Activated naive CD8-positive, alpha-beta T cell treated with anti-CD3 and anti-CD28 coated beads, Interleukin-2, amount 50 U/mL, for 16 hours (primary cell): Measurements from ENCODE around the gene PLOD2.
"Not testable (repeated sequence)": the region's sequence is repeated elsewhere in the genome, so short reads cannot be mapped to it uniquely, and the experiment has no call there.

ENCODE experiments used
- DNase-seq: peaks from one replicate; pipeline ENCODE4 v3.0.0-alpha.2; 2020; ENCODE audit warnings: low read depth, low spot score

Gene PLOD2

GRCh38 chr3:146139586-146140110 is 21.3 kb downstream of the PLOD2 start:
- no peak for DNase-seq

DNA sequence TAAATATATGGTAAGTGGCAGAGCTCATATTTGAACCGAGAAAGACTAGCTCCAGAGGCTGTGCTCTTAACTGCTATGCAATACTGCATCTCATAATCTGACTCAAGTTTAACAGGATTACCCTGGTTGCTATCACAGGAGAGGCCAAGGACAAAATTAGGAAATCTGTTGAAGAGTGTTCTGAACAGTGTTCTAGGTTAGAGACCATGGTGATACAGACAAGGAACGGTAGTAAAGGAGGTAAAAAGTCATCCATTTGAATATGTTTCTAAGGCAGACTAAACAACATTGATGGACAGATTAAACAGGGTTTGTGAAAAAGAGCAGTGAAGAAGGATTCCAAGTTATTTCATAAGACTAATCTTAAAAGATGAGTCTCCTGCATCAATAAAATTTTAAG is 22.1 kb downstream of the PLOD2 start:
- DNase-seq: no peak

DNA sequence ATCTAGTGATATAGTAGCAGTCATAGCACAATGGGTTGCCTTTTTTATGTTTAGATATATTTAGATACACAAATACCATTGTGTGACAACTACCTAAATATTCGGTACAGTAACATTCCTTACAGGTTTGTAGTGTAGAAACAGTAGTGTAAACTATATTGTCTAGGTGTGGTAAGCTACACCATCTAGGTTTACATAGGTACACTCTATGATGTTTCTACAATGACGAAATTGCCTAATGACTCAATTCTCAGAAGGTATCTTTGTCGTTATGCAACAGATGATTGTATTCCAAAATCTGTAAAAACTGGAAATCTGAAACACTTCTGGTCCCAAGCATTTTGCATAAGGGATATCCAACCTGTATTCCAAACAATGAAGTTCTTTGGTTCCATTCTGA is 24.3 kb downstream of the PLOD2 start:
- DNase-seq: no peak

DNA sequence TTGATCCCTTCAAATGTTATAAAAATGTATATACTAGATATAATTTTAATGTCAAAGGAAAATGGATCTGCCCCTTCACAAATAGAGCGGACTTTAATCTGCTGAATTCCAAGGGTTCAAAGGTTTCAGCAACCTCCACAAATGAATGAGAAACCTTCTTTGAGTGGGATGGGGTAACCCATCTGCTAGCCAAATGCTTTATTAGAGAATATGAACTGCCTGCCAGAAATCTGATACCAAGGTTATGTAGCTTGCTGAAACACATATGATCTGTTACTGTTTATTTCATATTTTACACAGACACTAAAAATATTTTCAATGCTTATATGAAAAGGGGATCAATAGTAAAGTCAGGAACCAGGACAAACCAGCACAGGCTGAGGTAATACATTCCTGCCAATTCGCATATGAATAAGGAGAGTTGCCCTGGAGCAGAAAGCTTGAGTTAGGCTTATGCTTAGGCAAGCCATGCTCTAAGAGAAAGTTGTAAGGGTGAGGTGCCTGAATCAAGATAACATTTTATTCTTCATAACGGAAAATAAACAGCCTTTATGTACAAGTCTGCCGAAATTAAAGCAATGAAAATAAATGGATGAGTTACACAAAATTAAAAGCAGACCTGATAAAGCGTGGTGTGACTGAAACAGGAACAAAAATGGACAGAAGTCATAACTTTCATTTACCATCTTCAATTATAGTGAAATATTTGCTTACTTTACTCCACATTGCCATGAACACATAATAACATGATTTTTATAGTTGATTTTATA is 26.5 kb downstream of the PLOD2 start:
- DNase-seq: no peak

GRCh38 chr3:146133441-146133840 is 27.5 kb downstream of the PLOD2 start:
- DNase-seq: no peak

- no peak for DNase-seq
These were observed 29.2 kb downstream of the PLOD2 start for GRCh38 chr3:146131616-146132410.

- no peak for DNase-seq
These were observed 30.1 kb downstream of the PLOD2 start for GRCh38 chr3:146130881-146131371.

DNA sequence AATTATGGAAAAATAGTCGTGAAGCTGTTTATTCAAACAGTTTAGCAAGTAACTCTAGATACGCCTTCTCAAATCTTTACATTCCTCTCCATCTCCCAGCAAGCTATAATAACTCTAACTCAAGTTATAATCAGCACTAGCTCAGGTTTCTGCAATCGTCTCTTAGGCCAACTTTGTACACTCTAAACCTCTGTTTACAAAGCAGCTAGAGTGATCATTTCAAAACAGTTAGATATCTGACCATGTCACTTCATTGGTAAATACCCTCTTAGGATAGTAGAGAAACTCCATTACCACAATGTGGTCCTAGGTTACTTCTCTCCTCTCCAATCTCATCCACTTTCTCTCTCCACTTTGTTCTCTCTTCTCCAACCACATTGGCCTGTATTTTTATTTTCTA is 31.2 kb downstream of the PLOD2 start:
- DNase-seq: no peak

DNA sequence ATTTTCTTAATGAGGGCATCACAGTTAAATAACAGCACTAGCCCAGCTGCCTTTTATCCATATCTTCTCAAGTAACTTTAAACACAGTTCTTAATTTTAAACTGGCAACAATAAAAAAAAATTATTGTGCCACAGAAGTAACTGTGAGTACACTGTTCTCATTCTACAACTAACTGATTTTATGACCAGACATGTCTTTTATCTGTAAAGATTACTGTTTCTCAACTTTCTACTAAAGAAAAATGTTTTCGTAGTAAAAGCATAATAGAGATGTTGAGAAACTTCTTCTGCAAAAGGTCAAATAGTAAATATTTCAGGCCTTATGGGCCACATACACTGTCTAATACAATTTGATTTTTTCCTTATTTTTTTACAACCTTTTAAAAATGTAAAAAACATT is 32.0 kb downstream of the PLOD2 start:
- DNase-seq: no peak

GRCh38 chr3:146128179-146128578 is 32.8 kb downstream of the PLOD2 start:
- no peak for DNase-seq

DNA sequence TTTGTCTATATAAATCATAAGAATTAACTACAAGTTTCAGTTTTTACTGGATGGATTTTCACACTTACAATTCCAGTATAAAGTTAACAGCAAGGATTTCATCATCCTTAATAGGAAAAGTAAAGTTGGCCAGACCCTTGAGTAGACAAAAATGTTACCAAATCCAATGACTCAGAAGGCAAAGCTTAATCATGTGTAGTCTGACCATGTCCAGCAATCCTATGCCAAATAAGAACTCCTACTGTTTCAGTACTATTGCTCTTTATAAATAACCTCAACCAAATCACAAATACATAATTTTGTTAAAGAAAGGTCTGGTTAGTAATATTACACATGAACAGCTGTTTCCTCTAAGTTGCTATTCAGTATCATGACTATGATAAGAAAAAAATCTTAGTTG is 35.0 kb downstream of the PLOD2 start:
- DNase-seq: no peak

- no peak for DNase-seq
These were observed 36.7 kb downstream of the PLOD2 start for GRCh38 chr3:146124126-146124801.

GRCh38 chr3:146117406-146118285 is 43.3 kb downstream of the PLOD2 start:
- DNase-seq: no peak

- DNase-seq: no peak
These were observed 45.4 kb downstream of the PLOD2 start for GRCh38 chr3:146115619-146116018.

DNA sequence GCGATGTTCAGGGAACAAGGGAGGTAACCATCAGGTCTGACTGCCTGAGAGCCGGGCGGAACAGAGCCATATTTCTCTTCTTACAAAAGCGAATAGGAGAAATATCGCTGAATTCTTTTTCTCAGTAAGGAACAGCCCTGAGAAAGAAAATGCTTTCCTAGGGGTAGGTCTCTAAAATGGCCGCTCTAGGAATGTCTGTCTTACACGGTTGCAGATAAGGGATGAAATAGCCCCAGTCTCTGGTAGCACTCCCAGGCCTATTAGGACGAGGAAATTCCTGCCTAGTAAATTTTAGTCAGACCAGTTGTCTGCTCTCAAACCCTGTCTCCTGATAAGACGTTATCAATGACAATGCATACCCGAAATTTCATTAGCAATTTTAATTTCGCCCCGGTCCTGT is 47.2 kb downstream of the PLOD2 start:
- not testable (repeated sequence) for DNase-seq

DNA sequence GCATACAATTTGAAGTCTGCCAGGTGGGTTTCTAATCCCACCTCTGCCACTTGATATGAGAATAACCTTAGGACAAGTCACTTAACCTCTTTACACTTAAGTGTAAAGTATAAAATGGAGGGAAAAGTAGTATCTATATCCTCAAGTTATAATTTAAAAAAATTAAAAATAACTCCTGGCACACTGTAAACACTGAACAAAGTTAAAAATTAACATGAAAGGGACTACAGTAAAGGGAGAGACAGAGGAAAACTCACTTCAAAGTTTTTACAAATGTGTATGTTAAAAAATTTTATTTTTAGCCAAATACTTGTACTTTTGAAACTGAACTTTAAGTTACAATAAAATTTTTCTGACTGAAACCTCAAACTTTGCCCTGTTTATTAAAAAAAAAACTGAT is 49.6 kb downstream of the PLOD2 start:
- DNase-seq: no peak

DNA sequence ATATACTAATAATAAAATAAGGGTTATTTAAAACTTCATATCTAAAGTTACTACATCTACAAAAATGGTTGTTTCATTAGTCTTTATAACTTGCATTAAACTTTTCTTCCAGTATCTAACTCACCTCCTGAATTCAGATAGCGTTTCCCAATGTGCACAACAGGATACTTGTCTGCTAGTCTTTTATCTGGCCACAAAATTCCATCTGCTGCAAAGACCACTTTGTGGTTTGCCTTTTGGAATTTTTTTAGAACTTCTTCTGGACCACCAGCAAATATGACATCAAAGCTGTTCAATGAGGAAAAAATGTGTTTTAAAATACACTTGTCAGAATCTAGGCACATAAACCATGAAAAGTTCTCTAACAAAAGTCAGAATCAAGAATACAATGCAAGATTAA is 50.8 kb downstream of the PLOD2 start:
- DNase-seq: no peak

DNA sequence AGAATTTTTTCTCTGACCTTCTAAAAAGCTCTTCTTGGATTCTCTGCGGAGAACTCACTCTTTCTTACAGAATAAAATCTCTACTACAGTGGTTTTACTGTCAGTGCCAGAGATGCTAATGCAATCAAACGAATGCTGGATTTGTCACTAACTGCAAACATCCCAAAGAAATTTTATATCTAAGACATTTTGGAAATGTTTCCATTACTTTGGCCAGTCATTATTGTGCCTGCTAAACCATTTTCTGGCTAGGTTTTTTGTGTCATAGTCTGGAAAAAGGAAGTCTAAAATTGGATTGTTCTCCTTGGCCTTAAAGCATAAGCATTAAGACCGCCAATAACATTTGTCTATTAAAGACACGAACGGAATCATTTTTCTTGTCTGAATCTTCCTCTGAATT is 54.0 kb downstream of the PLOD2 start:
- no peak for DNase-seq

DNA sequence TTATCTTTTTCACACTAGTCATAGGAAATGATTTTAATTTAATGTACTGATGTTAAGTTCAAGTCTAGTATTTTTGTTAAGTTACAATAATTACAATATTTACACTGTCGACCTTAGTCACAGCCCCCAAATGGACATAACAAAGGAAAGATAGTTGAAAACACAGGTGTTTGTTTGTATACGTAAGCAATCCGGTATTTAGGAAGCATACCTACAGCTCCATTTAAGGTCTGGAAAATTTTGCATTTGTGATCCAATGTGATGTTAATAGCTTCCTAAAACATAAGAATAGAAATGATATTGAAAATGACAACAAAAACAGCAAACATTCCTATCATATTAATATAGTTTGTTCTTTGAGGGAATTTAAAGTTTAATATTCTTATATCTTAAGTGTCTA is 56.9 kb downstream of the PLOD2 start:
- DNase-seq: no peak

GRCh38 chr3:146102885-146103284 is 58.1 kb downstream of the PLOD2 start:
- no peak for DNase-seq

- DNase-seq: no peak
These were observed 59.4 kb downstream of the PLOD2 start for GRCh38 chr3:146101538-146101937.
